H1 (cell line): Measurements from ENCODE around the gene DOCK9. TPM values are rescaled to one million over a fixed set of nuclear protein-coding genes. Genes with fewer than 3 reads are reported as not detected.

Experiments
- CBX8 ChIP-seq: fragments of 300-800, 300-1000 bp; sonication (generic); IDR thresholded peaks from 2 replicates; pipeline ENCODE4 v1.7.1; 2016; ENCODE audit warnings: low read depth, low read length, borderline replicate concordance
- CREB1 ChIP-seq: IDR thresholded peaks from 2 replicates; pipeline ENCODE4 v1.6.1; 2012; ENCODE audit warnings: inconsistent platforms
- HDAC6 ChIP-seq: IDR thresholded peaks from one replicate; pipeline ENCODE4 v1.7.1; 2012; ENCODE audit warnings: low read depth, mild to moderate bottlenecking, inconsistent platforms, low read length, moderate library complexity
- NRF1 ChIP-seq: IDR thresholded peaks from 2 replicates; pipeline ENCODE4 v1.6.1; 2011; ENCODE audit warnings: mild to moderate bottlenecking, low read depth, low read length, improper control_type of control experiment
- RNF2 ChIP-seq: fragments of 200-900, 300-1000 bp; sonication (generic); IDR thresholded peaks from 2 replicates; pipeline ENCODE4 v1.7.1; 2016; ENCODE audit warnings: borderline replicate concordance, low read depth, mild to moderate bottlenecking, antibody characterized with exemption, low read length; ENCODE audit not compliant: poor library complexity, severe bottlenecking; ENCODE audit errors: missing control alignments
- polyA plus RNA-seq, 7 experiments: library from polyadenylated mRNA; depleted of rRNA in 3 of 7; stranded (reverse) in 5 of 7; unstranded in 2 of 7; fragments of >200 nt in 5 of 7; fragments of 200-250 nt in 2 of 7; gene quantifications; 1 replicate in 5 of 7; 2 replicates in 1 of 7; 4 replicates in 1 of 7; pipeline versions ENCODE4 v1.2.1 to v1.2.3, GENCODE V29; 2011 to 2013; ENCODE audit warnings: missing spikeins in 2 of 7, mixed read lengths in 2 of 7
- total RNA-seq: library from RNA; stranded (reverse); fragmentation: NEBNext Ultra II Directional; extraction: Animal tissue kit (Norgen Biotek cat#: 25700); gene quantifications from 2 replicates; pipeline ENCODE4 v1.2.1, GENCODE V29; 2021

The DOCK9 gene
- total and polyA plus RNA-seq, 2 of the 8 experiments (the other 6 are each of a cell fraction or from before 2014, with no cell fraction given), result 21.6 to 31.5 TPM

GRCh38 chr13:98960606-98961502 lies 17.0 kb downstream of the DOCK9 start (continued):
- TF ChIP-seq RNF2 (no peak), NRF1 (no peak), HDAC6 (no peak), CREB1 (no peak), CBX8 (no peak)
